Glomerular endothelial cell (primary cell): ENCODE measurements around the gene ROR1. TPM values are rescaled to one million over a fixed set of nuclear protein-coding genes. Genes with fewer than 3 reads are reported as not detected.
"Not testable (repeated sequence)": the region's sequence is repeated elsewhere in the genome, so short reads cannot be mapped to it uniquely, and the experiment has no call there.

Experiments used
- DNase-seq: peaks from one replicate; pipeline ENCODE4 v3.0.0-alpha.2; 2011; ENCODE audit warnings: low read depth, low spot score; ENCODE audit errors: extremely low read depth
- total RNA-seq: library from RNA; depleted of rRNA; stranded (reverse); fragments of >200 nt; gene quantifications from 2 replicates; pipeline ENCODE4 v1.2.3, GENCODE V29; 2015

ROR1 gene
- total RNA-seq, 1 donor from 2014 or later: 28.5 TPM

DNA sequence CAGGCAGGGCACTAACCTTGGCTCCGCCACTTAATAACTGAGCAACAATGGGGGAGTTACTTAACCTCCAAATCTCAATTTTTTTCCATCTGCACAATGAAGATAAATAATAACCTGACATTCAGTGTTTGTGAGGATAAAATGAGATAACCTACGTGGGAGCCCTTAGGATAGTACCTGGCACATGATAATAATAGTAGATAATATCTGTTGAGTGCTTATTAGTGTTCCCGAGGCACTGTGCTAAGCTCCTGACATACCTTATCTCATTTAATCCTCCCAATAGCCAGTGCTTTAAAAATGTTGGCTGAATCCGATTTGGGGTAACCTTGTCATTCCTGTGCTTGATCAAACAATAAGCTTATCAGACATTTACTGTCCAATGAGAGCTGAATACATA, 300.9 kb downstream of the ROR1 start:
- DNase-seq: no peak

DNA sequence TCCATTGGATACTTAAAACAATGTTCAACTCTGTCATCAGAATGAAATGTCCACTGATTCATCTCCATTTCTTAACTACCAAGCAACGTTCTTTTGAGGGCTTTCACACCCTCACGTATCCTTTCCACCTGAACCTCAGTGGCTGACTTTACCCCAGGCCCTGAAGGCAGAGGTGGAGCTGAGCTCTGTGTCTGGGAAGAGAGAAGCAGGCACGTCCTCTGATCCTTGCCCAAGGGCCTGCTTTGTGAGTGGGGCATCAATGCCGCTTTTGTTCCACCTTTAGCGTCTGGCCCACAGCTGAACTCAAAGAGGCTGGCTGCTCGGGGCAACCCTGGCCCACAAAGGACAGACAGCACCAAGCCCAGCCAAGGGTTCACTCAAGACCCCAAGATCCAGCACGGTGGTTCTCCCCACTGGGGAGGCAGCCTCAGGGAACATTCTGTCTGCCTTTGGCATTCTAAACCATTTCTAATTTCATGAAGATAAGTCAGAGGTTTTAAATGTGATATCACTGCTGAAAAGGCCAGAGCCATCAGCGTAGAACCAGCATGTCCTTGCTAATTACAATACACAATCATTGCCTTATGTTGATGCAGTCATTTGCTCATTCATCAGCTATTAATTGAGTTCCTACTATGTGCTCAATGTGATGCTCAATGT, 303.6 kb downstream of the ROR1 start:
- no peak for DNase-seq

DNA sequence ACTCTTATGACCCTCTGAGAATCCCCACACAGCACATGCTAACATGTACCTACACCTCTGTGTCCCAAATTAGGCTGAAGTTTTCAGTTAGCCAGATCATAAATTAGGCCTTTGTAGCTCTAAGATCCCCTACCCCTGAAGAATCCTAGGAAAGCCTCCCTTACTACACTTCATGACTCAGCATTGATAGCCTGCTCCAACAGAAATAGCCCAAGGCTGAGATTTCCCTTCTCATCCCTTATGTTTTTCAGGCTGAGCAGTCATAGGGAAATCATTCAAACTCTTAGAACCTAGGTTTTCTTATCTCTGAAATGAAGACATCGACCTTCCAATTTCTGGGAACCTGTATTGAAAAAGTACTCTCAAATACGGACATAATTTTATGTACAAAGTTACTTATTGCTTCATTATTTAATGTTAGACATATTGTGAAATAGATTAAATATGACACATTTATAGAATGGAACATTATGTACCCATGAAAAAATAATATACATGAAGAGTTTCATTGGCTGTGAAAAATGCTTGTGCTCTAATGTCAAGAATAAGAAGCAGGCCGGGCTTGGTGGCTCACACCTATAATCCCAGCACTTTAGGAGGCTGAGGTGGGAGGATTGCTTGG, 307.2 kb downstream of the ROR1 start:
- DNase-seq: no peak

DNA sequence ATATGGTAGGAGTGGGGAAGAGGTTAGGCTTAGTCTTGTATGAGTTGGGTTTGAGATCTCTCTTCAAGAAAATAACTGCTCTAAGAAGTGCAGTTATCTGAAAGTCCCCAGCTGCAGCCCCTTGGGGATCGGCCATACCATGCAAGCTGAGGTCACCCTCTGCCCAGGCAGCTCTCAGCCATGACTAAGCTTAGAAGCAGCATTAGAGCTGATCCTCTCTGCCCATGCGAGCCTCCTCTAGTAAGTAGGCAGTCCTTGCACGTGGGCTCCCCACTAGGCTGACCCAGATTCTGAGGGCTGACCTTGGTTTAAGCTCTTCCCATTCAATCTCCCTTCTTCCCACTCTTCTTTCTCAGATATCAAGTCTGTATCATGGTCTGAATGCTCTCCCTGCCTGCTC, 308.6 kb downstream of the ROR1 start:
- no peak for DNase-seq

DNA sequence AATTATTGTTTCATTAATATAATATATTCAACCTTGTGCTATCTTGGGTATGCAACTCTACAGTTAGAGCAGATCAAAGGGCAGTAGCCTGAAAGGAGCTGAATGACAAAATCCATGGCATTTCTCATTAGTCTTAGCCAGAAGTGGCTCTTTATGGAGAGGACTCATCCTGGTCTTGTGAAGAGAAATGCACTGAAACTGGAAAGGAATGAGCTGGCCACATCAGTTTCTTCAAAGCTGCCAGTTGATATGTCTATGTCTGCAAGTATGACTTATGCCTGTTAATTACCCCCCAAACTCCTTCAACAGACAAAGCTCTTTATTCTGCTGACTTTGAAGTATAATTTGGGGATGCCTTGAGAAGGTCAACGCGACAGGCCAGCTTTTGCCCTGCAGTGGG, 310.6 kb downstream of the ROR1 start:
- DNase-seq: no peak

DNA sequence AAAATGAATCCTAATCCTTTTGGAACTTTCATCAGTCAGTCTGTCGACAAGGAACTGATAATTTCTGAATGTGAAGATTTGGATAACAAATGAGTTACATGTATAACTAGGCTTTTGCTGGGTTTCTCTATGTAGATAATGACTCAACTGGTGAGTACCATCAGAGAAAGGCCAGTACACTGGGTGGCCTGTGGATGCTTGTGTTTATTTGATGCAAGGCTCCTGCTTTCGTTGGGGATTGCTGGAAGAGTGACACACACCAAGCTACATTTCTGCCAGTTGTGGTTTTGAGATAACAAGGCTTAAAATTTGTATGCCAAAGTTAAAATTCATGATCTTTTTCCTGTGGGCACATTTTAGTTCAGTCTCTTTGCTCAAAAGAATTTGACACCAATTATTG, 314.0 kb downstream of the ROR1 start:
- DNase-seq: no peak

DNA sequence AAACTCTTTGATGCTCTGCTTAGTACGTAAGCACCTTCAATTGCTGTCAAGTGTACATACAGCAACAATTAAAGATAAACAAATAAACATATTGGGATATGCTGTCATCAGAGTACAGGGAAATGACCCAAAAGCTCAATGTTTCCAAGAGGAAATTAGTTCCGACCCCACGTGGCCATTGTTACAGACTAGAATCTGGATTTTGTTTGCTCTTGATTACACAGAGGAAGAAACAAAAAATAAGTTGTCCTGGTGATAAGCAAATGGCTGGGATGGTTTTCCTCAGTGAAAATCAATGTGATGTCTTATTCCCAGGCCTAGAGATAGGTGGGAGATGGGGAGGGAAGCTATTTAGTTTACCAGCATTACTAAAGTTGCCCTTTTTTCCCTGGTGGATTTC, 316.6 kb downstream of the ROR1 start:
- DNase-seq: peak; percentile 93

DNA sequence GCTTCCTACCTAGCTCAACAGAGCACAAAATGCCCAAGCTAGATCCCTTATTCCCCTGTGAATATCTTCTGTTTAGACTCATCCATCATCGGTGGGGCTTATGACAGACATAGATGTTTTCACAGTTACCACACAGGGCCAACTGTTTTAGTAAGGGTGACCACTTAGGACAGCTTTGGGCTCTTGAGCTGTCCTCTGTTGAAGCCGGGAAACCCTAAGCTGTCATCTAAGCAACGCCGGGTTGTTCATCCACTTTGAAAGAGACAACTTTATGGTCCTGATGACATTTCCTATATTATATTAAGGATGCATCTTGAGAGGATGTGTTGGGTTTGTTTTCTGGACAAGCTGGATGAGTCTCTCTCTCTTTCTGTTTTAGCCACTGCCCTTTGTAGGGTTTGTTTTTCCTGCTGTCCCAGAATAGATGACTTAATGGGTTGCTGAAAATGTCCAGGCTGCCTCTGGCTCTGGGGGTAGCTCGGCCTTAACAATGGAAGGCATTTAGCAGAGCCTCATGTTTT, 319.1 kb downstream of the ROR1 start:
- DNase-seq: no peak

DNA sequence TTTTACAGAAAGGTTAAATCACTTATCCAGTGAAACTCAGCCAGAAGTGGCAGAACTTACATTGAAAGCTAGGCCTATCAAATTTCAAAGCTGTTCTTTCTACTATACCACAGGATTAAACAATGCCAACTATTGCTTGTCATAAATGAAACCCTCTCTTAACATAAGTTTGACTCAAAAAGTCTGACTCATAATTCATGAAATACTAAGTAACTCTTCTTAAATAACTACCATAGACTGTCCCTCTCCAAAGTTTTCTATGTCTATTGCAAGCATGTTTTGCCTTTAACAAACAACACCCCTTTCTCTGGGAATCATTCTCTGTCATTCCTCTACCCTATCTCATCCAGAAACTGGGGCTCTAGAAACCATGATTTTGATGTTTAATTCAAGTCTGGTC, 320.1 kb downstream of the ROR1 start:
- no peak for DNase-seq

DNA sequence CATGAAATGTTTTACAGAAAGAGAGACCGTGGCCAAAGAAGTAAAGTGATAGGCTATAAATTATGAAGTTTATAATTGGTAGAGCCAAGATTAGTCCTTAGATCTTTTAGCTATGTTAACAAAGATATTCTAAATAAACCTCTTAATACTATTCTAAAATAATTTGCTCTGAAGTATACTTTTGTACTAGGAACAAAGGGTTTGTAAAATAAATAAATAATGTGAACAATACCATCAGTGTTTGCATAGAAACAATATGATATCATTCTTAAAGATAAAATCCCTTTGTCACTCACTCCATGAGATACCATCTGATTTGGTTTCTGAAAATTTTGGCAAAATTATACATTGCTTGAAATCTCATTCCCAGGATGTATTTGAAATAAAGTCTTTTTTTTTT, 322.0 kb downstream of the ROR1 start:
- DNase-seq: no peak

DNA sequence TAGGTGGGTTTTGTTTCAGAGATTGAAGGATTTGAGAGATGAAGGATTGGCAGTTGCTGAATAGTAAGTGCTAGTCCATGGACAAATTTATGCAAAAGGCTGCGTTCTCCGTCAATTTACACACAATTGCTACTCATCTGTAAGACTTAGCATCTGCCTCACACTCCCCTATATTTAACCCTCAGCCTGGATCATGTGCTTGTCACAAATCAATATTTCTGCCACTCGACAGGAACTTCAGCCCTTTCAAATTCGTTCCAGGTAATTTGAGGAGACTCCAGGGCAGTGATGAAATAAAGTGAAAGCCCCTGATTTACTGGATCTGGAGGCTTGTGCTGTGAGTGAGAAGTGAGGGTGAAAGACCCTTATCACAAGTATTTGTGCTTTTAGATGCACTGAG, 324.0 kb downstream of the ROR1 start:
- no peak for DNase-seq

DNA sequence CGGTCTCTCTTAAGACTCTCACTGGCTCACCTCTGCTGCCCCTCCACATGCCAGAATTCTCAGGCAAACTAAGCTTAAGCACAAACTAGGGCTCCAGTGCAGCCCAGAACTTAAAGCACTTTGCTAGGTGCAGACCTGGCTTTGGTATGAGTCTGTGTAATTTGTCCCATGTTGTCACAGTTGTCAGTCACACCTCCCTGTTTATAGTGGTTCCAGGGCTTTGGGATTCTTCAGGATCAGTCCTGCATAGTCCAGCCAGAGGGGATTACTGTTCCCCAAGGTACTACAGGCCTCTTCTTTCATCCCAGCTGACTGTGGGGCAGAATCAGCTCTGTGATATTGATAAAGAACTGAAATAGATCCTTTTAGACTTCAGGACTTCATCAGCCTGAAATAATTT, 324.6 kb downstream of the ROR1 start:
- no peak for DNase-seq

DNA sequence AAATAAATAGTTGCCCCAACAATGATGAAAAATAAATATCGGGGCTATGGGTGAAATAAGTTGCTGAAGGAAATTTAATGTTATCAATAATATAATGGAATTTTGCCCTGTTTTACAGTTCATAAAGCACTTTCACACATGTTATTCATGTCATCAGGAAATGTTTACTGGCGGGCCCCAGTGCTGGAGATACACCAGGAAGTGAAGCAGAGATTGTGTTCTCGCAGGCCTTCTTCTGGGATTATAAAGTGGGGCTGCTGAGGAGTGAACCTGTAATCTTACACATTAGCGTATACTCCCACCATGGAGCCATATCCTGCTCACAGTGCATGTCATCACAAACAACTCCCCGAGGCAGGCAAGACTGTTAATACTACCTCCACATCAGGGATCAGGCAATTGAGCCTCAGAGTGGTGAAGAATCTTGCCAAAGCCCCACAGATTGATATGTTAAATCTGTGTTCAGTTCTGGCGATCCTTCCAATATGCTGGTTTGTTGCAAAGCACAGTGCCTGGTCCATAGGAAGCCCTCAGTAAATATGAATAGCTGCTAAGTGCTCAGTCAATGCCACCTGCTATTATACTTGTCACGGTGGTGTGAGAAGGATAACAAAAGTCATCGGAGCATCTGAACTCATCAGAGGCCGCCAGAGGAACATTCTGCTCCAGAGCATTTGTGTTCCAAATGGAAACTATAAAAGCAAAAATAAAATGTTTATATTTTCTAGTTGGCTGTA, 325.2 kb downstream of the ROR1 start:
- no peak for DNase-seq

DNA sequence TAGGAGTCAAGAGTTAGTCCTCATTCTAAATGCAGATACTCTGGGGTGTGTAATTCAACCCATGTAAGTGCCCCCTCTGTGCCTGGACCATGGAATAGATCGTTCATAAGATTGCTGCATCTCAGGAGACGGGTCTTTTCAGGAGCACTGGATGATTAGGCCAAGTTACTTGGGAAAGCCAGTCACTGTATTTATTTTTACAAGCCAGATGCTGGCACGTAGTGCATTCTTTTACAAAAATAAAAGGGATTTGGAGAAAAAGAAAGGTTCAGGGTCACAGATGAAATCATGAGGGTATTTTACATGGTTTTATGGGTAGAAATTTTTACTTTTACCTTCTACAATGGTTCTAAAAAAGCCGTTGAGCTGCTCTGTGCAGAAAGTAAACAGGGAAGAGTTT, 327.0 kb downstream of the ROR1 start:
- no peak for DNase-seq

DNA sequence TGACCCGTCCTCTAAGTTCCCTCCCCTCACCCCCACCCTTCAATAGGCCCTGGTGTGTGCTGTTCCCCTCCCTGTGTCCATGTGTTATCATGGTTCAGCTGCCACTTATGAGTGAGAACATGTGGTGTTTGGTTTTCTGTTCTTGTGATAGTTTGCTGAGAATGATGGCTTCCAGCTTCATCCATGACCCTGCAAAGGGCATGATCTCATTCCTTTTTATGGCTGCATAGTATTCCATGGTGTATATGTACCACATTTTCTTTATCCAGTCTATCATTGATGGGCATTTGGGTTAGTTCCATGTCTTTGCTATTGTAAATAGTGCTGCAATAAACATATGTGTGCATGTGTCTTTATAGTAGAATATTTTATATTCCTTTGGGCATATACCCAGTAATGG, 330.8 kb downstream of the ROR1 start:
- not testable (repeated sequence) for DNase-seq

DNA sequence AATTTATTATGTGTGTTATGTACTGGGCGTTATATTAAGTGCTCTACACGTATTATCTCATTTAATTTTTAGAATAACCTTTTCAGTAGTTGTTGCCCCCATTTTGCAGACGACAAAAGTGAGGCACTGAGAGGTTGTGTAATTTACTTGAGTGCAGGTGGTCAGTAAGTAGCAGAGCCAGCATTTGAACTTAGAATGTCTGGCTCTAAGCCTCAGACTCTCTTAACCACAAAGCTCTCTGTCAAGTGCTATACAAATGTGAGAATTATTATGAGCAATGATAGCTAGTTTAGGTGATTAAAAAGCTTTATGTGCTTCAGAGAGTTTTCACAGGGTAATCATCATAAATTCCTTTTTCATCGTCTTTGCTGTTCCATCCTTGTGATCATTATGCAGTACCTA, 333.3 kb downstream of the ROR1 start:
- DNase-seq: no peak

DNA sequence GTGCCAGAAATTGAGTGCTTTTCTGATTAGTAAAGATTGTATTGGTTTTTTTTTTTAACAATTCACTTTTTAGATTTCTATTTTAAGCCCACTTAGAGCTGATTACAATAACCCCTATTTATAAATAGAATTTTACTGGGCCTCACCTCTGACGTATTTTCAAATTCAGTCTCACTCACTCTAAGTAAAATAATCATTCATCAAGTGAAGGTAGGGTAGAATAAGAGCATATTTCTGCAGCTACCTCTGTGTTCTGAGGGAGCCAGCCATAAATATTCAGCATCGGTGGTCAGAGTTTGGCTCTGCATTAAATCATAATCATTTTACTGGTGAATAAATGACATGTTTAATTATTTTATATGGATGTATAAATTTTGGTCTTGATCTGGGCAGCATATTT, 333.8 kb downstream of the ROR1 start:
- DNase-seq: no peak

DNA sequence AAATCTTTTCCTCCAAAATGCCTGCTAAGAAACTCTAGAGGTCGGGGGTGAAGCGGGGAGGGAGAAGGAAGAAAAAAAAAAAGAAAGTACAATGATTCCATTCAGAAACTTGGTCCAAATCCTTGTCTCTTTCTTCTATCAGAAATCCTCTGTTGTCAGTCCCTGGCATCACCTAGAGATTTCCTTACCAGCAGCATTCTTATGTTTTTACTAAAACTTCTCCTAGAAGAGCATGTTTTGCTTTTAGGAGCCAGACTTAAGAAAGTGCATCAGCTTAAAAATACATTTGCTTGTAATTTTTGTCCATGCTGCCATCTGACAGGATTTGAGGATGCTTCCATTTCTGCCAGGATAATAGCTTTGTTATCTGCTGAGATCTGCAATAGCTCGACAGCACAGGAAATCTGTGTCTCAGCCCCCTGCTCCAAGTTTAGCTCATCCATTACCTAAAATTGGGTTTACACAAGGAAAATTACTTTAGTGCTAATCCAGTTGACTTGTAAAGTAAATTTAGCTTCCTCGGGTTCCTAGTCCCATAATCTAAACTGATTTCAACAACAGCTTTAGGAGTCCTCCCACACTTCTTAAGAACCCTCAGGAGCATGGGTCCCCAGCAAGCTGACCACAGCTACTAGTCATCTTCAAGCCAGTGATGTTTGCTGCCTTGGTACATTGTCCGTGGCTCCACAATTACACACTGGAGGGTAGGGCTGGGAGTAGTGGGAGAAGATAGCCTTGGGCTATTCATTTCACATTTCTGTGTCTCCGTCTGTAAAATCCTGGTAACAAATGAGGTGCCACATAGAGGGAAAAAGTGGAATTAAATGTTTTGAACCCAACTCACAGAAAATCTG, 337.3 kb downstream of the ROR1 start:
- no peak for DNase-seq

DNA sequence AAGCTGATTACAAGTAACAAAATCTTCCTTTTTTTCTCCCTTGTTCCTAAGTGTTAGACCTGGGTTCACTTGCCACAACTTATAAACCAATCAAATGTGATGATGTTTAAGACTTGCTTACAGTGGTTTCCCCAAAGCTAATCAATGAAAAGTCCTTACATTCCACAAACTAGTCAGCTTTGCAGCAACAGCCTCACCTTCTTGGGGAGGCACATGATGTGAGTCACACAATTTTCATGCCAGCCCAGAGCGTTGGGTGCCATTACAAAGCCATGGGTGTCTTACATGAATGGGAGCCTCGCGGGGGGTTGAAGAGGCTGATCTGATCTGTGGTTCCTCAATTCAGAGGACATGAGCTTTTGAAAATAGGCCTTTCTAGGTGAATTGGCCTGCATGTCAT, 338.0 kb downstream of the ROR1 start:
- DNase-seq: no peak

DNA sequence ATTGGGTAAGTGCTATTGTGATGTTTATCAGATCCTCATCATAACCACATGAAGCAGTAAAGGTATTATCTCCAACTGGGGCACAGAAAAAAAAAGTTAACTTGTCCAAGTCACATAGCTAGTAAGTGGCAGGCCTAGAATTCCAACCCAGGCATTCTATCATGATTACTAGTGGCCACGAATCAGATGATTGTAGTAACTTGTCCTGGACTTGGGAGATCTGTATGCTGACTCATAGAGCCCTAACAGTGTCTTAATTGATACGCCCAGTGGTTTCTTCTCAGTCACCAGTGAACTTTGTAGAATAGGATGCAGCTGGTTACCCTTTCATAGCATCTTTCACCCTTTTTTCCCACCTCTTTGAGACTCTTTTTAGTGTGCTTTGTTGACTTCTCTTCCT, 338.5 kb downstream of the ROR1 start:
- DNase-seq: no peak

DNA sequence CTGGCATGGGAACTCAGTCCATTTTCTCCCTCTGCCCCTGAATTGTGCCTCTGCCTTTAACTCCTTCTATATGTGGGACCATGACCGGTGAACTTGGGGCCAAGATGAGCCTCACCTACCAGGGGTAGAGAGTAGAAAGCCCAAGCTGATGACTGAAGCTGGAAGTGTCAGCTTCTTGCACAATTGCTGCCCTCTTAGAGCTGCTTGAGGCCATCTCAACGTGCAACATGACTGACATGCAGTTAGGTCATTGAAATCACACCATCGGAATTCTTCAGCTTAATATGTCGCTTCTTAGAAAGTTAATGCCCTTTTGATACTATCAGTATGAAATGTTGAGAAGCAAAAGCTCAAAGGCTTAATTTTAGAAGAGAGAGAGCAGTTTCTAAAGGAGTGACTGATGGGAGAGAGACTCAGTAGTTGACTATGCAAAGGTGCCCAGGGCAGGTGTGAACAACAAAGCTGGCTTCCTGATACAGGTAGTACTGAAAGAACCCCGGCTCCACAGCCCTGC, 340.3 kb downstream of the ROR1 start:
- DNase-seq: no peak
